HepG2 (cell line): ENCODE data around the gene SYNDIG1. TPM values are rescaled to one million over a fixed set of nuclear protein-coding genes. Genes with fewer than 3 reads are reported as not detected.

Source experiments
- ATAC-seq: fragments of 200-7000 bp; cut with Tn5 transposase; 3 replicates; pipeline ENCODE4 v1.9.1; 2020; ENCODE audit warnings: mild to moderate bottlenecking, moderate library complexity
- BruUV-seq: library from RNA; stranded (reverse); fragments of 400-500 nt; replicated peaks from 2 replicates; lab custom pipeline; 2021; lab: Mats Ljungman, UMichigan
- CTCF ChIA-PET: fragments of 300-600 bp; formaldehyde crosslinking; extraction: SDS; loops from one replicate; lab custom pipeline; 2021; ENCODE audit warnings: low total read pairs, inconsistent platforms, low intra/inter-chr PET ratio; lab: Yijun Ruan, JAX
- POLR2A ChIA-PET: fragments of 350-600 bp; sonication (Branson Sonifier 250); formaldehyde crosslinking; loops from one replicate; lab custom pipeline; 2020; ENCODE audit warnings: antibody characterized with exemption, inconsistent platforms; lab: Yijun Ruan, JAX
- DNase-seq: peaks from one replicate; pipeline ENCODE4 v3.0.0-alpha.2; 2015; ENCODE audit warnings: low spot score
- FAIRE-seq: peaks from 3 replicates; lab custom pipeline; 2011; peaks lifted over from hg19 to GRCh38; lab: Jason Lieb, UNC
- H2AFZ ChIP-seq: one replicate; pipeline ENCODE4 v1.6.1; 2011; ENCODE audit warnings: low read length, inconsistent platforms
- H3K27ac ChIP-seq: fragments of 300-600 bp; 3 replicates; pipeline ENCODE4 v1.8.0; 2011; ENCODE audit warnings: mixed run types, mild to moderate bottlenecking, mixed read lengths, low read length, inconsistent platforms; ENCODE audit not compliant: insufficient read depth; ENCODE audit errors: extremely low read length
- H3K27me3 ChIP-seq, 2 experiments: fragments of 200-600 bp in 1 of 2; 2 replicates in 1 of 2; 3 replicates in 1 of 2; pipeline versions ENCODE4 v1.6.0 to v1.8.0; 2011; ENCODE audit warnings: low read length in 2 of 2, mild to moderate bottlenecking in 2 of 2, moderate library complexity in 2 of 2, inconsistent platforms in 1 of 2; ENCODE audit not compliant: insufficient read depth in 2 of 2, control insufficient read depth in 1 of 2
- H3K36me3 ChIP-seq, 2 experiments: fragments of 200-600 bp in 1 of 2; replicated peaks in 1 of 2; 2 replicates in 1 of 2; 3 replicates in 1 of 2; pipeline versions ENCODE4 v1.5.1 to v1.8.0; 2011; ENCODE audit warnings: low read length in 2 of 2, inconsistent platforms in 1 of 2; ENCODE audit not compliant: insufficient read depth in 2 of 2, control insufficient read depth in 1 of 2
- H3K4me1 ChIP-seq: 2 replicates; pipeline ENCODE4 v1.5.1; 2012; ENCODE audit warnings: low read length, inconsistent platforms; ENCODE audit not compliant: insufficient read depth
- H3K4me2 ChIP-seq: 2 replicates; pipeline ENCODE4 v1.6.0; 2011; ENCODE audit warnings: low read depth, low read length, inconsistent platforms
- H3K4me3 ChIP-seq, 3 experiments: fragments of 200-600 bp in 1 of 3; sonication (generic), shearing (Covaris generic) in 1 of 3; replicated peaks in 1 of 3; 2 replicates each; pipeline ENCODE4 v1.5.1; 2011 to 2016; ENCODE audit warnings: low read length in 3 of 3, inconsistent platforms in 2 of 3, low read depth in 2 of 3, mild to moderate bottlenecking in 2 of 3, control low read depth in 1 of 3, mixed read lengths in 1 of 3; ENCODE audit not compliant: insufficient read depth in 1 of 3
- H3K79me2 ChIP-seq: one replicate; pipeline ENCODE4 v1.6.1; 2011; ENCODE audit warnings: low read length, inconsistent platforms; ENCODE audit not compliant: insufficient read depth
- H3K9ac ChIP-seq: 2 replicates; pipeline ENCODE4 v1.6.0; 2011; ENCODE audit warnings: mild to moderate bottlenecking, low read depth, low read length, inconsistent platforms; ENCODE audit not compliant: insufficient read depth
- H3K9me3 ChIP-seq: 2 replicates; pipeline ENCODE4 v1.5.1; 2012; ENCODE audit warnings: mild to moderate bottlenecking, low read length
- H4K20me1 ChIP-seq: 2 replicates; pipeline ENCODE4 v1.6.0; 2011; ENCODE audit warnings: inconsistent platforms, mild to moderate bottlenecking, low read length, moderate library complexity; ENCODE audit not compliant: insufficient read depth
- CEBPG ChIP-seq: IDR thresholded peaks from 2 replicates; pipeline ENCODE4 v1.6.1; 2016
- DR1 ChIP-seq: sonication (generic); formaldehyde crosslinking; IDR thresholded peaks from 2 replicates; pipeline ENCODE4 v1.8.0; 2021; ENCODE audit warnings: mild to moderate bottlenecking, missing genetic modification reagents, inconsistent platforms
- GFI1 ChIP-seq: sonication (generic); formaldehyde crosslinking; IDR thresholded peaks from 2 replicates; pipeline ENCODE4 v1.5.0; 2020; ENCODE audit warnings: missing genetic modification reagents, mild to moderate bottlenecking, borderline replicate concordance
- MEIS2 ChIP-seq: sonication (generic); formaldehyde crosslinking; IDR thresholded peaks from 2 replicates; pipeline ENCODE4 v1.9.0; 2021; ENCODE audit warnings: mild to moderate bottlenecking, missing genetic modification reagents
- SOX13 ChIP-seq, 3 experiments: fragments of 450-650 bp in 1 of 3; sonication (generic) in 1 of 3; formaldehyde crosslinking in 1 of 3; IDR thresholded peaks in 2 of 3; conservative IDR thresholded peaks in 1 of 3; 2 replicates each; pipeline versions ENCODE4 v1.5.0 to v1.6.1; 2016 to 2020; ENCODE audit warnings: antibody characterized with exemption in 1 of 3, mild to moderate bottlenecking in 1 of 3, missing compliant biosample characterization in 1 of 3, missing genetic modification reagents in 1 of 3, moderate library complexity in 1 of 3
- SRSF1 ChIP-seq: fragments of 200-400 bp; formaldehyde crosslinking; optimal IDR thresholded peaks from 2 replicates; pipeline ENCODE3; 2017; ENCODE audit warnings: mild to moderate bottlenecking, low read depth, low read length, moderate library complexity
- SSRP1 ChIP-seq: IDR thresholded peaks from 2 replicates; pipeline ENCODE4 v1.6.1; 2016; ENCODE audit warnings: control low read depth
- YEATS4 ChIP-seq: sonication (generic); formaldehyde crosslinking; IDR thresholded peaks from 2 replicates; pipeline ENCODE4 v1.4.0; 2020; ENCODE audit warnings: missing genetic modification reagents, borderline replicate concordance
- ZBTB21 ChIP-seq: sonication (generic); formaldehyde crosslinking; IDR thresholded peaks from 2 replicates; pipeline ENCODE4 v1.4.0; 2020; ENCODE audit warnings: missing genetic modification reagents
- ZBTB25 ChIP-seq: IDR thresholded peaks from 2 replicates; pipeline ENCODE4 v1.6.1; 2018; ENCODE audit warnings: missing genetic modification reagents
- ZNF530 ChIP-seq: sonication (generic); formaldehyde crosslinking; IDR thresholded peaks from 2 replicates; pipeline ENCODE4 v1.5.0; 2020; ENCODE audit warnings: low read depth, mild to moderate bottlenecking, missing genetic modification reagents
- ZNF576 ChIP-seq: sonication (generic); formaldehyde crosslinking; IDR thresholded peaks from 2 replicates; pipeline ENCODE4 v1.4.0; 2020; ENCODE audit warnings: mild to moderate bottlenecking, missing genetic modification reagents
- ZNF740 ChIP-seq: sonication (generic); formaldehyde crosslinking; IDR thresholded peaks from 2 replicates; pipeline ENCODE4 v1.4.0; 2020; ENCODE audit warnings: missing genetic modification reagents
- WGBS: methylation state at CpG from one replicate; pipeline ENCODE4 v1.1.6; 2017; ENCODE audit warnings: low lambda C conversion rate; 5-methylcytosine and 5-hydroxymethylcytosine counted together
- in situ Hi-C: cut with HindIII; loops from 2 replicates; pipeline ENCODE4 v1.10.0; 2017; ENCODE audit warnings: low pct_unique_long_range_greater_than_20kb; ENCODE audit not compliant: extremely low pct_ligation_motif_present
- intact Hi-C: fragments of 100-400 bp; cut with micrococcal nuclease; formaldehyde crosslinking; loops from one replicate; pipeline ENCODE4 v1.10.0; 2022; ENCODE audit not compliant: unreplicated experiment
- polyA plus RNA-seq, 8 experiments: library from polyadenylated mRNA; depleted of rRNA in 3 of 8; stranded (reverse) in 7 of 8; unstranded in 1 of 8; fragments of >200 nt; fragmentation: Illumina TruSeq in 4 of 8; extraction: Trizol in 4 of 8; gene quantifications; 2 replicates each; pipeline versions ENCODE4 v1.2.1 to v1.2.3, GENCODE V29; 2011 to 2016; ENCODE audit warnings: low read depth in 4 of 8, missing spikeins in 1 of 8, mixed read lengths in 1 of 8; ENCODE audit not compliant: insufficient read depth in 1 of 8
- total RNA-seq, 5 experiments: library from RNA; depleted of rRNA; stranded (reverse); fragments of >200 nt; fragmentation: Illumina TruSeq; extraction: Trizol; gene quantifications; 2 replicates each; pipeline ENCODE4 v1.2.3, GENCODE V29; 2016; ENCODE audit warnings: low read depth in 1 of 5

SYNDIG1 gene
- total and polyA plus RNA-seq, 2 of the 13 experiments (the other 11 are each of a cell fraction or from before 2014, with no cell fraction given) = not detected

- Histone ChIP-seq H3K79me2 (no peaks in the 10 kb centered on the region), H3K27me3 (peaks cover 0 to 34% of the 10 kb centered on the region in 2 experiments; a peak in 1 of 5 replicates), H2AFZ (no peak overlapping the region), H3K9me3 (no peaks in the 10 kb centered on the region), H3K4me1 (no peaks in the 10 kb centered on the region), H3K27ac (no peak overlapping the region), H3K36me3 (no peaks in the 10 kb centered on the region), H4K20me1 (no peaks in the 10 kb centered on the region), H3K4me2 (no peak overlapping the region), H3K9ac (no peak overlapping the region), H3K4me3 (no peak overlapping the region)
- 19% methylated on average over 5 of the region's 5 CpGs for WGBS
- ChIA-PET CTCF (no interaction called here), POLR2A (no interaction called here)
- intact Hi-C loops (no loop called here), in situ Hi-C loops (no loop called here)
- FAIRE-seq (no peak), ATAC-seq (no peak), DNase-seq (no peak)
- no TSS peak for BruUV-seq
- TF ChIP-seq MEIS2 (CRISPR knock-in tag) (no peak), SOX13 (IDR thresholded peaks at IDR 0.05) (no peak), SOX13 (CRISPR knock-in tag; conservative IDR thresholded peaks at IDR 0.05 in 1 of 2, IDR thresholded peaks at IDR 0.05 in 1 of 2) (no peak), SSRP1 (CRISPR knock-in tag) (no peak), ZNF576 (CRISPR knock-in tag) (no peak), SRSF1 (no peak)
These were observed 29.2 kb downstream of the SYNDIG1 start for GRCh38 chr20:24498641-24499040.

GRCh38 chr20:24499472-24499871 lies 30.0 kb downstream of the SYNDIG1 start:
- DNase-seq = no peak
- Histone ChIP-seq H3K27ac (no peak overlapping the region), H3K36me3 (no peaks in the 10 kb centered on the region), H3K4me3 (no peak overlapping the region), H3K27me3 (peaks cover 2 to 36% of the 10 kb centered on the region in 2 experiments; a peak in 4 of 5 replicates), H3K4me2 (no peak overlapping the region), H4K20me1 (no peaks in the 10 kb centered on the region), H3K9ac (no peak overlapping the region), H2AFZ (no peak overlapping the region), H3K79me2 (no peaks in the 10 kb centered on the region), H3K9me3 (no peaks in the 10 kb centered on the region), H3K4me1 (no peaks in the 10 kb centered on the region)
- WGBS = 12% methylated on average over 6 of the region's 6 CpGs
- no TSS peak for BruUV-seq
- POLR2A ChIA-PET = no interaction called here
- in situ Hi-C loops (no loop called here), intact Hi-C loops (no loop called here)
- CTCF ChIA-PET = no interaction called here
- FAIRE-seq = no peak
- ATAC-seq = no peak
- TF ChIP-seq CEBPG (CRISPR knock-in tag) (no peak), DR1 (CRISPR knock-in tag) (no peak), ZBTB25 (CRISPR knock-in tag) (no peak), GFI1 (CRISPR knock-in tag) (no peak), ZNF740 (no peak), ZNF530 (CRISPR knock-in tag) (no peak), YEATS4 (CRISPR knock-in tag) (no peak), ZBTB21 (CRISPR knock-in tag) (no peak)
